Sigmoid colon (tissue), 7 donors: Measurements from ENCODE around the gene DROSHA. TPM values are rescaled to one million over a fixed set of nuclear protein-coding genes. Genes with fewer than 3 reads are reported as not detected.

Source experiments
- DNase-seq: peaks from one replicate; pipeline ENCODE4 v3.0.0-alpha.2; 2019
- H3K27ac ChIP-seq, 4 donors: fragments of 200-600 bp; sonication (generic); one replicate each; pipeline ENCODE4 v1.5.1; 2016 to 2019; ENCODE audit warnings: mild to moderate bottlenecking in 1 of 4
- H3K27me3 ChIP-seq, 3 donors: fragments of 200-600 bp; sonication (generic); one replicate each; pipeline ENCODE4 v1.5.1; 2019; ENCODE audit warnings: mild to moderate bottlenecking in 1 of 3
- H3K36me3 ChIP-seq, 4 donors: fragments of 200-600 bp; sonication (generic); one replicate each; pipeline ENCODE4 v1.5.1; 2016 to 2019
- H3K4me1 ChIP-seq, 4 donors: fragments of 200-600 bp; sonication (generic); one replicate each; pipeline ENCODE4 v1.5.1; 2017 to 2019
- H3K4me3 ChIP-seq, 4 donors: fragments of 200-600 bp; sonication (generic); one replicate each; pipeline ENCODE4 v1.5.1; 2017 to 2019; ENCODE audit warnings: mild to moderate bottlenecking in 2 of 4, moderate library complexity in 1 of 4
- H3K9me3 ChIP-seq, 4 donors: fragments of 200-600 bp in 3 of 4; sonication (generic) in 3 of 4; one replicate each; pipeline versions ENCODE4 v1.5.1 to v1.6.1; 2013 to 2019
- EP300 ChIP-seq, 4 donors: sonication (generic); formaldehyde crosslinking; IDR thresholded peaks; one replicate each; pipeline ENCODE4 v1.6.1; 2017; ENCODE audit warnings: antibody characterized with exemption in 4 of 4
- POLR2A ChIP-seq, 2 donors: fragments of 450-650 bp; IDR thresholded peaks; one replicate each; pipeline ENCODE4 v1.6.1; 2016; ENCODE audit warnings: antibody characterized with exemption in 2 of 2, mild to moderate bottlenecking in 2 of 2, moderate library complexity in 2 of 2
- POLR2AphosphoS5 ChIP-seq, 4 donors: sonication (generic); formaldehyde crosslinking; IDR thresholded peaks; one replicate each; pipeline ENCODE4 v1.6.1; 2017; ENCODE audit warnings: antibody characterized with exemption in 4 of 4
- WGBS, 2 donors: extraction: QIAGEN DNeasy Blood & Tissue Kit; methylation state at CpG; one replicate each; pipeline ENCODE4 v1.1.7; 2013; 5-methylcytosine and 5-hydroxymethylcytosine counted together
- intact Hi-C: fragments of 100-400 bp; cut with DNase I; formaldehyde crosslinking; loops from one replicate; pipeline ENCODE4 v1.15.1; 2023
- polyA plus RNA-seq, 3 donors: library from polyadenylated mRNA; stranded (reverse); fragments of 200-250 nt; gene quantifications; one replicate each; pipeline ENCODE4 v1.2.3, GENCODE V29; 2013
- total RNA-seq, 4 donors: library from RNA; depleted of rRNA; stranded (reverse); fragments of >200 nt; gene quantifications; one replicate each; pipeline ENCODE4 v1.1.0, GENCODE V29; 2016
- TF ChIP-seq, protein P1 (sequence below), 4 experiments: fragments of 450-650 bp in 3 of 4; fragments of 200-600 bp in 1 of 4; IDR thresholded peaks; one replicate each; pipeline ENCODE4 v1.5.1; 2016 to 2019; ENCODE audit warnings: antibody characterized with exemption in 4 of 4, mild to moderate bottlenecking in 3 of 4, moderate library complexity in 2 of 4
- donor health status: healthy with polysubstance abuse.
- donor health status: Bipolar disorder and iron deficiency.
- donor health status: healthy.

The DROSHA gene
- total and polyA plus RNA-seq, 7 donors = 17.3 to 57.6 (median 28.6) TPM

- H3K4me3 ChIP-seq = no peak overlapping the region
- H3K9me3 ChIP-seq = no peaks in the 10 kb centered on the region
- peaks cover 0 to 4% (median 0%) of the 10 kb centered on the region in 4 donors for H3K4me1 ChIP-seq
- H3K27me3 ChIP-seq = no peaks in the 10 kb centered on the region
- no peak for DNase-seq
- no peak for TF ChIP-seq EP300 (IDR thresholded peaks at IDR 0.05)
- no peak for TF ChIP-seq POLR2AphosphoS5 (IDR thresholded peaks at IDR 0.05)
- TF ChIP-seq, protein P1, sequence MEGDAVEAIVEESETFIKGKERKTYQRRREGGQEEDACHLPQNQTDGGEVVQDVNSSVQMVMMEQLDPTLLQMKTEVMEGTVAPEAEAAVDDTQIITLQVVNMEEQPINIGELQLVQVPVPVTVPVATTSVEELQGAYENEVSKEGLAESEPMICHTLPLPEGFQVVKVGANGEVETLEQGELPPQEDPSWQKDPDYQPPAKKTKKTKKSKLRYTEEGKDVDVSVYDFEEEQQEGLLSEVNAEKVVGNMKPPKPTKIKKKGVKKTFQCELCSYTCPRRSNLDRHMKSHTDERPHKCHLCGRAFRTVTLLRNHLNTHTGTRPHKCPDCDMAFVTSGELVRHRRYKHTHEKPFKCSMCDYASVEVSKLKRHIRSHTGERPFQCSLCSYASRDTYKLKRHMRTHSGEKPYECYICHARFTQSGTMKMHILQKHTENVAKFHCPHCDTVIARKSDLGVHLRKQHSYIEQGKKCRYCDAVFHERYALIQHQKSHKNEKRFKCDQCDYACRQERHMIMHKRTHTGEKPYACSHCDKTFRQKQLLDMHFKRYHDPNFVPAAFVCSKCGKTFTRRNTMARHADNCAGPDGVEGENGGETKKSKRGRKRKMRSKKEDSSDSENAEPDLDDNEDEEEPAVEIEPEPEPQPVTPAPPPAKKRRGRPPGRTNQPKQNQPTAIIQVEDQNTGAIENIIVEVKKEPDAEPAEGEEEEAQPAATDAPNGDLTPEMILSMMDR (IDR thresholded peaks at IDR 0.05) = no peak
- H3K36me3 ChIP-seq = peaks cover 0 to 71% (median 14%) of the 10 kb centered on the region in 4 donors
- 27 to 63% methylated on average over 7 of the region's 7 CpGs for WGBS, 2 donors
- H3K27ac ChIP-seq = no peak overlapping the region
- intact Hi-C loops = no loop called here
Observed at GRCh38 chr5:31485376-31486207, 46.3 kb downstream of the DROSHA start.

DNA sequence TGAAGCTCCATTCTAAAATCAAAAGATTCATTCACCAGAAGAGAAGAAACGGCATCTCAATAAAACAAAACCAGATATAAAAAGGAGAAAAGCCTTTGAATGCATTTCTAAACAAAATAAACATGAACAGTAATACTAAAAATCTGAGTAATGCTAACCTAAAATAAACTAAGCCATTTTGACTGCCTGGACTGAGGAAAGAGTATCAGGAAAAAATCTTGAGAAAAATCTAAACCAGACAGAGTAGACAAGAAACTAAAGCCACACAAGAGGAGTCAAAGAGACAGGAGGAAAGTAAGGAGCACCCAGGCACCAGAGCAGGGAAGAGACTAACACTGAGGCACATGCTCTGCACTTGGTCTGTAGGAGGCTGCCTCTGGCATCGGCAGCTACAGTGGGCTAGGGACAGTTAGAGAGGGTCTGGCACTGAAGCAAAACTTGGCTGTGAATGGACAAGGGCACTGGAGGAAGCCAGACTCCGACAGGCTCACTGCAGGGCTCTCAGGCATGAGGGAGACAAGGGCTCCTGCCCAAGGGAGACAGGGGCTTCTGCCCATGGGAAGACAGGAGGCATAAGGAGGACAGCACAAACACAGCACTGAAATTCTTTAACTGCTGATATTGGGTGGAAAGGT is 50.2 kb downstream of the DROSHA start:
- intact Hi-C loops = no loop called here
- 86 to 90% methylated on average over 3 of the region's 3 CpGs for WGBS, 2 donors
- peaks cover 0 to 15% (median 13%) of the 10 kb centered on the region in 4 donors for H3K4me1 ChIP-seq
- peaks cover 0 to 47% (median 11%) of the 10 kb centered on the region in 4 donors for H3K36me3 ChIP-seq
- no peaks in the 10 kb centered on the region for H3K27me3 ChIP-seq
- H3K4me3 ChIP-seq = no peak overlapping the region
- DNase-seq = no peak
- no peak overlapping the region for H3K27ac ChIP-seq
- H3K9me3 ChIP-seq = no peaks in the 10 kb centered on the region
- TF ChIP-seq EP300 (IDR thresholded peaks at IDR 0.05) (no peak), POLR2A (IDR thresholded peaks at IDR 0.05) (no peak)

DNA sequence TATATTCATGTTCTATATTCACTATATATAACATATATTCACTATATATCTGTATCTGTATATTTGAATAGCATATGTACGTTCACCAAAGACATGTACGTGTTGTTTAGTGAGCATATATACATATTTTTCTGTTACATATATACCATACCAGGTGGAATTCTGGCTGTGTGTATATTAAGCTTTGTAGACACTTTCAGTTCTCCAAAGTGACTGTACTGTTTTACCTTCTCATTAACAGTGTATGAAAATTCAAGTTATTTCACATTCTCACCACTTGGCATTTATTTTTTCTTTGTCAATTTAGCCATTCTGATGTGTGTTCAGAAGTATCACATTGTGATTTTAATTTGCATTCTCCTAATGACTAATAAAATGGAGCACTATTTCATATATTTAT is 52.2 kb downstream of the DROSHA start:
- intact Hi-C loops = no loop called here
- Histone ChIP-seq H3K27me3 (no peaks in the 10 kb centered on the region), H3K27ac (no peak overlapping the region), H3K36me3 (peaks cover 0 to 44% (median 11%) of the 10 kb centered on the region in 4 donors), H3K9me3 (no peaks in the 10 kb centered on the region), H3K4me1 (peaks cover 0 to 21% (median 15%) of the 10 kb centered on the region in 4 donors), H3K4me3 (no peak overlapping the region)
- TF ChIP-seq, protein P1 (IDR thresholded peaks at IDR 0.05) = no peak
- TF ChIP-seq POLR2AphosphoS5 (IDR thresholded peaks at IDR 0.05) (no peak), EP300 (IDR thresholded peaks at IDR 0.05) (no peak), POLR2A (IDR thresholded peaks at IDR 0.05) (no peak)
- no peak for DNase-seq
- WGBS, 2 donors = 94 to 96% methylated on average over 2 of the region's 2 CpGs

DNA sequence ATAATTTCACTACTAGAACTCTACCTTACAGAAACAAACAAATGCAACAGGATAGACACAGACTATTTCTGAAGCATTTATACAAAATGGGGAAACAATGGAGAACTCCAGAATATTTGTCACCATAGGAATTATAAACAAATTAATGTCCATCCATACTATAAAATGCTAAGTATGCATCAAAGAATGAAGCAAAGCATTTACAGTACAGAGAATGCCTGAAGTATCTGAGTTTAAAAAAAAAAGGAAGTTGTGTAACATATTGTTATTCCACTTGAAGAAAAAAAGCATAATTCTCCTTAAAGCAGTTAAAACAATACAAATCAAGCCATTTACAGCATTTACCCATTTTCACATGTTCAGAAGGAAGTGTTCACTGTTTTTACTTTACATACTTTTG is 53.0 kb downstream of the DROSHA start:
- no peak for DNase-seq
- Histone ChIP-seq H3K4me1 (peaks cover 0 to 21% (median 15%) of the 10 kb centered on the region in 4 donors), H3K9me3 (no peaks in the 10 kb centered on the region), H3K27me3 (no peaks in the 10 kb centered on the region), H3K27ac (no peak overlapping the region), H3K4me3 (no peak overlapping the region), H3K36me3 (peaks cover 0 to 40% (median 11%) of the 10 kb centered on the region in 4 donors)
- intact Hi-C loops = no loop called here
- TF ChIP-seq POLR2AphosphoS5 (IDR thresholded peaks at IDR 0.05) (no peak), POLR2A (IDR thresholded peaks at IDR 0.05) (no peak), EP300 (IDR thresholded peaks at IDR 0.05) (no peak)
- TF ChIP-seq, protein P1 (IDR thresholded peaks at IDR 0.05) = no peak

- 98% methylated on average over 5 of the region's 5 CpGs for WGBS, 2 donors
- H3K4me3 ChIP-seq = no peak overlapping the region
- TF ChIP-seq POLR2A (IDR thresholded peaks at IDR 0.05) = no peak
- TF ChIP-seq POLR2AphosphoS5 (IDR thresholded peaks at IDR 0.05) = no peak
- TF ChIP-seq, protein P1 (IDR thresholded peaks at IDR 0.05) = no peak
- no peak for TF ChIP-seq EP300 (IDR thresholded peaks at IDR 0.05)
Observed at GRCh38 chr5:31477971-31478370, 53.9 kb downstream of the DROSHA start.

More at GRCh38 chr5:31477971-31478370, 53.9 kb downstream of the DROSHA start:
- no peaks in the 10 kb centered on the region for H3K27me3 ChIP-seq
- no peak for DNase-seq
- intact Hi-C loops = no loop called here
- H3K4me1 ChIP-seq = peaks cover 0 to 21% (median 15%) of the 10 kb centered on the region in 4 donors
- H3K9me3 ChIP-seq = no peaks in the 10 kb centered on the region
- H3K27ac ChIP-seq = no peak overlapping the region
- H3K36me3 ChIP-seq = peaks cover 0 to 31% (median 7%) of the 10 kb centered on the region in 4 donors
